HCT116 (cell line): ENCODE data around the gene PAFAH1B1. TPM values are rescaled to one million over a fixed set of nuclear protein-coding genes. Genes with fewer than 3 reads are reported as not detected.

Experiments used
- ATAC-seq: fragments of 200-7000 bp; cut with Tn5 transposase; 2 replicates; pipeline ENCODE4 v1.9.1; 2020; ENCODE audit warnings: mild to moderate bottlenecking, moderate library complexity
- BruUV-seq: library from RNA; stranded (reverse); fragments of 400-500 nt; replicated peaks from 2 replicates; lab custom pipeline; 2021; lab: Mats Ljungman, UMichigan
- CTCF ChIA-PET: fragments of 300-600 bp; sonication (Branson Sonifier 250); formaldehyde crosslinking; loops from one replicate; lab custom pipeline; 2021; ENCODE audit warnings: antibody characterized with exemption; lab: Charles Lee
- POLR2A ChIA-PET: fragments of 300-600, 350-600 bp; sonication (Branson Sonifier 250); formaldehyde crosslinking; loops from one replicate; lab custom pipeline; 2021; ENCODE audit warnings: antibody characterized with exemption; lab: Charles Lee
- RAD21 ChIA-PET, 2 experiments: fragments of 300-600 bp; sonication (Branson Sonifier 250); formaldehyde crosslinking; loops; one replicate each; lab custom pipeline; 2023; ENCODE audit warnings: low total read pairs in 2 of 2; ENCODE audit not compliant: uncharacterized antibody in 2 of 2, unreplicated experiment in 2 of 2, low non-redundant PET in 1 of 2; lab: Charles Lee
- DNase-seq: peaks from one replicate; pipeline ENCODE4 v3.0.0-alpha.2; 2010; ENCODE audit warnings: low read depth, low spot score
- H2AFZ ChIP-seq: fragments of 200-600 bp; shearing (Covaris generic), sonication (generic); 2 replicates; pipeline ENCODE4 v1.6.1; 2017; ENCODE audit warnings: low read depth, mixed run types, mixed read lengths, antibody characterized with exemption, low read length; ENCODE audit not compliant: poor library complexity, severe bottlenecking
- H3K27ac ChIP-seq: 2 replicates; pipeline ENCODE4 v1.5.1; 2012; ENCODE audit warnings: low read depth, low read length
- H3K27me3 ChIP-seq: fragments of 200-600 bp; sonication (generic); 2 replicates; pipeline ENCODE4 v1.6.1; 2016; ENCODE audit warnings: mixed run types, low read length, mixed read lengths; ENCODE audit not compliant: insufficient read depth
- H3K36me3 ChIP-seq, 2 experiments: fragments of 200-500 bp in 1 of 2; fragments of 200-600 bp in 1 of 2; sonication (Bioruptor generic) in 1 of 2; sonication (generic) in 1 of 2; 2 replicates each; pipeline versions ENCODE4 v1.5.1 to v1.6.1; 2014 to 2016; ENCODE audit warnings: low read length in 2 of 2, inconsistent platforms in 1 of 2, mixed read lengths in 1 of 2, mixed run types in 1 of 2; ENCODE audit not compliant: insufficient read depth in 2 of 2, control insufficient read depth in 1 of 2
- H3K4me1 ChIP-seq, 2 experiments: fragments of 200-600 bp in 1 of 2; sonication (generic) in 1 of 2; 2 replicates each; pipeline versions ENCODE4 v1.5.1 to v1.6.1; 2012 to 2017; ENCODE audit warnings: low read length in 2 of 2, inconsistent platforms in 1 of 2, mild to moderate bottlenecking in 1 of 2, mixed read lengths in 1 of 2, mixed run types in 1 of 2, moderate library complexity in 1 of 2; ENCODE audit not compliant: insufficient read depth in 2 of 2, control insufficient read depth in 1 of 2
- H3K4me2 ChIP-seq: fragments of 200-600 bp; sonication (generic); 2 replicates; pipeline ENCODE4 v1.6.1; 2017; ENCODE audit warnings: mixed run types, low read length, mixed read lengths
- H3K4me3 ChIP-seq, 2 experiments: fragments of 200-600 bp in 1 of 2; sonication (generic) in 1 of 2; replicated peaks in 1 of 2; 2 replicates each; pipeline ENCODE4 v1.5.1; 2011 to 2016; ENCODE audit warnings: low read length in 2 of 2, control low read depth in 1 of 2, low read depth in 1 of 2, mild to moderate bottlenecking in 1 of 2, mixed read lengths in 1 of 2, mixed run types in 1 of 2
- H3K79me2 ChIP-seq: fragments of 200-600 bp; sonication (generic); 2 replicates; pipeline ENCODE4 v1.6.1; 2017; ENCODE audit warnings: mild to moderate bottlenecking, mixed run types, low read length, moderate library complexity, mixed read lengths; ENCODE audit not compliant: insufficient read depth
- H3K9ac ChIP-seq: fragments of 200-600 bp; sonication (generic); 2 replicates; pipeline ENCODE4 v1.6.1; 2016; ENCODE audit warnings: low read length, mixed read lengths
- H3K9me2 ChIP-seq: fragments of 200-600 bp; sonication (generic), shearing (Covaris generic); 2 replicates; pipeline ENCODE4 v1.6.1; 2017; ENCODE audit warnings: mixed run types, mild to moderate bottlenecking, moderate library complexity; ENCODE audit not compliant: insufficient read depth
- H3K9me3 ChIP-seq, 2 experiments: fragments of 200-500 bp in 1 of 2; fragments of 200-600 bp in 1 of 2; sonication (Bioruptor generic) in 1 of 2; sonication (generic) in 1 of 2; 2 replicates each; pipeline ENCODE4 v1.6.1; 2014 to 2017; ENCODE audit warnings: low read length in 2 of 2, mixed read lengths in 2 of 2, inconsistent platforms in 1 of 2, low read depth in 1 of 2, mild to moderate bottlenecking in 1 of 2, mixed run types in 1 of 2, moderate library complexity in 1 of 2; ENCODE audit not compliant: control insufficient read depth in 1 of 2, insufficient read depth in 1 of 2
- H4K20me1 ChIP-seq: fragments of 200-600 bp; sonication (generic), shearing (Covaris generic); 2 replicates; pipeline ENCODE4 v1.6.1; 2017; ENCODE audit warnings: mixed run types, mild to moderate bottlenecking, moderate library complexity; ENCODE audit not compliant: insufficient read depth
- CEBPB ChIP-seq: IDR thresholded peaks from 2 replicates; pipeline ENCODE4 v1.6.1; 2012; ENCODE audit warnings: low read depth
- EGR1 ChIP-seq: IDR thresholded peaks from 2 replicates; pipeline ENCODE4 v1.6.1; 2012; ENCODE audit warnings: low read depth
- EZH2 ChIP-seq: fragments of 200-600 bp; sonication (generic); IDR thresholded peaks from 2 replicates; pipeline ENCODE4 v1.6.1; 2017; ENCODE audit warnings: antibody characterized with exemption, mixed run types
- EZH2phosphoT487 ChIP-seq: fragments of 200-600 bp; IDR thresholded peaks from 2 replicates; pipeline ENCODE4 v1.6.1; 2018; ENCODE audit warnings: antibody characterized with exemption, borderline replicate concordance
- FOSL1 ChIP-seq: IDR thresholded peaks from 2 replicates; pipeline ENCODE4 v1.6.1; 2012; ENCODE audit warnings: low read depth
- JUND ChIP-seq: IDR thresholded peaks from 2 replicates; pipeline ENCODE4 v1.6.1; 2012
- RAD21 ChIP-seq: IDR thresholded peaks from 2 replicates; pipeline ENCODE4 v1.6.1; 2012; ENCODE audit warnings: low read depth, mild to moderate bottlenecking
- SRF ChIP-seq: IDR thresholded peaks from 2 replicates; pipeline ENCODE4 v1.6.1; 2012; ENCODE audit warnings: low read depth
- YY1 ChIP-seq: IDR thresholded peaks from 2 replicates; pipeline ENCODE4 v1.6.1; 2011; ENCODE audit warnings: low read length, low read depth, moderate library complexity, mild to moderate bottlenecking; ENCODE audit not compliant: insufficient replicate concordance; ENCODE audit errors: extremely low read depth
- ZFX ChIP-seq: fragments of 450-650 bp; IDR thresholded peaks from 2 replicates; pipeline ENCODE4 v1.6.1; 2017
- intact Hi-C: fragments of 100-400 bp; cut with micrococcal nuclease; formaldehyde crosslinking; loops from 2 replicates; pipeline ENCODE4 v1.10.0; 2022
- total RNA-seq: library from RNA; stranded (reverse); gene quantifications from one replicate; pipeline ENCODE4 v1.2.1, GENCODE V29; 2021; ENCODE audit not compliant: unreplicated experiment
- TF ChIP-seq, protein P1 (sequence below): IDR thresholded peaks from 2 replicates; pipeline ENCODE4 v1.6.1; 2012
- TF ChIP-seq, protein P2 (sequence below): IDR thresholded peaks from 2 replicates; pipeline ENCODE4 v1.6.1; 2012; ENCODE audit warnings: low read depth
- TF ChIP-seq, protein P3 (sequence below), 3 experiments: fragments of 200-600 bp in 1 of 3; sonication (generic) in 1 of 3; IDR thresholded peaks in 2 of 3; conservative IDR thresholded peaks in 1 of 3; 2 replicates each; pipeline ENCODE4 v1.5.1; 2012 to 2017; ENCODE audit warnings: low read depth in 2 of 3, low read length in 2 of 3, antibody characterized with exemption in 1 of 3, borderline replicate concordance in 1 of 3, control low read depth in 1 of 3, mild to moderate bottlenecking in 1 of 3, mixed read lengths in 1 of 3, mixed run types in 1 of 3, moderate library complexity in 1 of 3; ENCODE audit not compliant: insufficient read depth in 1 of 3

The PAFAH1B1 gene
- total RNA-seq, 1 experiment from 2014 or later: 113 TPM

DNA sequence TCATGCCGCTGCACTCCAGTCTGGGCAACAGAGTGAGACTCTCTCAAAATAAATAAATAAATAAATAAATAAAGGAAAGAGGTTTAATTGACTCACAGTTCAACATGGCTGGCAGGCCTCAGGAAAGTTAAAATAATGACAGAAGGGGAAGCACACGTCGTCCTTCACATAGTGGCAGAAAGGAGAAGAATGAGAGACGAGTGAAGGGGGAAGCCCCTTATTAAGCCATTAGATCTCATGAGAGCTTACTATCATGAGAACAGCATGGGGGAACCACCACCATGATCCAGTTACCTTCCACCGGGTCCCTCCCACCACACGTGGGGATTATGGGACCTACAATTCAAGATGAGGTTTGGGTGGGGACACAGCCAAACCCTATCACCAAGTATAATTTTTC lies 54.5 kb downstream of the PAFAH1B1 start:
- H2AFZ ChIP-seq: no peak overlapping the region
- intact Hi-C loops: no loop called here
- no peaks in the 10 kb centered on the region for H3K9me2 ChIP-seq
- DNase-seq: no peak
- ChIA-PET CTCF (no interaction called here), RAD21 (interaction anchor here in 1 of 2 experiments (0.6 kb wide), 1 partner anchor 11 kb away, joined by 4 read pairs; no protein-coding TSS in a partner anchor), POLR2A (no interaction called here)
- no peak overlapping the region for H3K27ac ChIP-seq
- H3K36me3 ChIP-seq: peaks cover 0 to 3% of the 10 kb centered on the region in 2 experiments; a peak in 1 of 4 replicates
- no peaks in the 10 kb centered on the region for H3K9me3 ChIP-seq
- no peak overlapping the region for H3K4me3 ChIP-seq
- no peak overlapping the region for H3K9ac ChIP-seq
- ATAC-seq: no peak
- H3K79me2 ChIP-seq: peaks cover 89% of the 10 kb centered on the region
- H3K4me1 ChIP-seq: peaks cover 0 to 15% of the 10 kb centered on the region in 2 experiments; a peak in 2 of 4 replicates
- TF ChIP-seq RAD21 (no peak), SRF (no peak), JUND (no peak), YY1 (no peak), ZFX (no peak), EZH2 (no peak), EZH2phosphoT487 (no peak), CEBPB (no peak), FOSL1 (no peak), EGR1 (no peak)
- TF ChIP-seq, protein P1, sequence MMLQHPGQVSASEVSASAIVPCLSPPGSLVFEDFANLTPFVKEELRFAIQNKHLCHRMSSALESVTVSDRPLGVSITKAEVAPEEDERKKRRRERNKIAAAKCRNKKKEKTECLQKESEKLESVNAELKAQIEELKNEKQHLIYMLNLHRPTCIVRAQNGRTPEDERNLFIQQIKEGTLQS: no peak
- TF ChIP-seq, protein P2, sequence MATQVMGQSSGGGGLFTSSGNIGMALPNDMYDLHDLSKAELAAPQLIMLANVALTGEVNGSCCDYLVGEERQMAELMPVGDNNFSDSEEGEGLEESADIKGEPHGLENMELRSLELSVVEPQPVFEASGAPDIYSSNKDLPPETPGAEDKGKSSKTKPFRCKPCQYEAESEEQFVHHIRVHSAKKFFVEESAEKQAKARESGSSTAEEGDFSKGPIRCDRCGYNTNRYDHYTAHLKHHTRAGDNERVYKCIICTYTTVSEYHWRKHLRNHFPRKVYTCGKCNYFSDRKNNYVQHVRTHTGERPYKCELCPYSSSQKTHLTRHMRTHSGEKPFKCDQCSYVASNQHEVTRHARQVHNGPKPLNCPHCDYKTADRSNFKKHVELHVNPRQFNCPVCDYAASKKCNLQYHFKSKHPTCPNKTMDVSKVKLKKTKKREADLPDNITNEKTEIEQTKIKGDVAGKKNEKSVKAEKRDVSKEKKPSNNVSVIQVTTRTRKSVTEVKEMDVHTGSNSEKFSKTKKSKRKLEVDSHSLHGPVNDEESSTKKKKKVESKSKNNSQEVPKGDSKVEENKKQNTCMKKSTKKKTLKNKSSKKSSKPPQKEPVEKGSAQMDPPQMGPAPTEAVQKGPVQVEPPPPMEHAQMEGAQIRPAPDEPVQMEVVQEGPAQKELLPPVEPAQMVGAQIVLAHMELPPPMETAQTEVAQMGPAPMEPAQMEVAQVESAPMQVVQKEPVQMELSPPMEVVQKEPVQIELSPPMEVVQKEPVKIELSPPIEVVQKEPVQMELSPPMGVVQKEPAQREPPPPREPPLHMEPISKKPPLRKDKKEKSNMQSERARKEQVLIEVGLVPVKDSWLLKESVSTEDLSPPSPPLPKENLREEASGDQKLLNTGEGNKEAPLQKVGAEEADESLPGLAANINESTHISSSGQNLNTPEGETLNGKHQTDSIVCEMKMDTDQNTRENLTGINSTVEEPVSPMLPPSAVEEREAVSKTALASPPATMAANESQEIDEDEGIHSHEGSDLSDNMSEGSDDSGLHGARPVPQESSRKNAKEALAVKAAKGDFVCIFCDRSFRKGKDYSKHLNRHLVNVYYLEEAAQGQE: no peak
- TF ChIP-seq, protein P3, sequence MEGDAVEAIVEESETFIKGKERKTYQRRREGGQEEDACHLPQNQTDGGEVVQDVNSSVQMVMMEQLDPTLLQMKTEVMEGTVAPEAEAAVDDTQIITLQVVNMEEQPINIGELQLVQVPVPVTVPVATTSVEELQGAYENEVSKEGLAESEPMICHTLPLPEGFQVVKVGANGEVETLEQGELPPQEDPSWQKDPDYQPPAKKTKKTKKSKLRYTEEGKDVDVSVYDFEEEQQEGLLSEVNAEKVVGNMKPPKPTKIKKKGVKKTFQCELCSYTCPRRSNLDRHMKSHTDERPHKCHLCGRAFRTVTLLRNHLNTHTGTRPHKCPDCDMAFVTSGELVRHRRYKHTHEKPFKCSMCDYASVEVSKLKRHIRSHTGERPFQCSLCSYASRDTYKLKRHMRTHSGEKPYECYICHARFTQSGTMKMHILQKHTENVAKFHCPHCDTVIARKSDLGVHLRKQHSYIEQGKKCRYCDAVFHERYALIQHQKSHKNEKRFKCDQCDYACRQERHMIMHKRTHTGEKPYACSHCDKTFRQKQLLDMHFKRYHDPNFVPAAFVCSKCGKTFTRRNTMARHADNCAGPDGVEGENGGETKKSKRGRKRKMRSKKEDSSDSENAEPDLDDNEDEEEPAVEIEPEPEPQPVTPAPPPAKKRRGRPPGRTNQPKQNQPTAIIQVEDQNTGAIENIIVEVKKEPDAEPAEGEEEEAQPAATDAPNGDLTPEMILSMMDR (IDR thresholded peaks at IDR 0.05 in 2 of 3, conservative IDR thresholded peaks at IDR 0.05 in 1 of 3; ENCODE audit: borderline replicate concordance in 1 of 3, insufficient read depth in 1 of 3, low read depth in 2 of 3, low read length in 2 of 3): no peak
- no peak overlapping the region for H3K4me2 ChIP-seq
- no TSS peak for BruUV-seq
- H3K27me3 ChIP-seq: no peaks in the 10 kb centered on the region
- no peaks in the 10 kb centered on the region for H4K20me1 ChIP-seq
